Mesenteric fat pad (tissue), 1 donor: Measurements from ENCODE around the gene TXNDC8. TPM values are rescaled to one million over a fixed set of nuclear protein-coding genes. Genes with fewer than 3 reads are reported as not detected.
"Not testable (repeated sequence)": the region's sequence is repeated elsewhere in the genome, so short reads cannot be mapped to it uniquely, and the experiment has no call there.

Experiments used
- DNase-seq: peaks from one replicate; pipeline ENCODE4 v3.0.0-alpha.2; 2020; ENCODE audit warnings: low spot score
- total RNA-seq: library from RNA; stranded (reverse); fragmentation: NEBNext Ultra II Directional; extraction: Animal tissue kit (Norgen Biotek cat#: 25700); gene quantifications from one replicate; pipeline ENCODE4 v1.2.1, GENCODE V29; 2021
- donor health status: DM: yes; HTN: yes; CAD: no.

Gene TXNDC8
- total RNA-seq, 1 donor from 2014 or later, result not detected

DNA sequence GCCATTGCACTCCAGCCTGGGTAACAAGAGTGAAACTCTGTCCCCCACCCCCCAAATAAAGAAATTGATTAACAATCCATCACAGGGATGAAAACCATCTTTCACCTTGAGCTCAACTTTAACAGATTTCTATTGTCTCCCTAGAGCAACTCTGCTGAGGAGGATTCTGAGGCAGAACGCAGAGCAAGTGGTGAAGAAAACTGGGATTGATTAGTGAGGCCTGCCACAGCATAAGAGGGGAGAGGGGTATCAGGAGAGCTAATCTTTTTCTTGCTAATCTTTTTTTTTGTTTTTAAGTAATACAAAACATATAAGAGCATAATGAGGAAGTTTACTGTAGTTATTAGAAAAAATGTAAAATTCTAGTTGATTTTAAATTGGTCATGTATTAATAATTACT, 8.9 kb downstream of the TXNDC8 start:
- DNase-seq, result no peak

DNA sequence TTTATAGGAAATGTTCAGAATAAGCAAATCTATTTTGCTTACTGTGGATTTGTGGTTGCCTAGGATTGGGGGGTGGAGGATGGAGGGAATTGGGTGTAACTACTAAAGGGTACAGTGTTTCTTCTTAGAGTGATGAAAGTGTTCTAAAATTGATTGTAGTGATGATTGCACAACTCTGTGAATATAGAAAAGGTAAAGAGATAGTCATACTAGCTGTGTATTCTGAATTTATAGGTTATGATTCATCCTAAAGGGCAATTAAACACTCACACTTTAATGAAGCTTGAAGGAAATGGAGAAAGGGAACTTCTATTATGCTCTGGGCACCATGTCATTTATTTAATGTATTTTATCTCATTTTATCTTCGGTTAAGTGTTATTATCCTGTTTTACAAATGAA, 9.9 kb downstream of the TXNDC8 start:
- no peak for DNase-seq

DNA sequence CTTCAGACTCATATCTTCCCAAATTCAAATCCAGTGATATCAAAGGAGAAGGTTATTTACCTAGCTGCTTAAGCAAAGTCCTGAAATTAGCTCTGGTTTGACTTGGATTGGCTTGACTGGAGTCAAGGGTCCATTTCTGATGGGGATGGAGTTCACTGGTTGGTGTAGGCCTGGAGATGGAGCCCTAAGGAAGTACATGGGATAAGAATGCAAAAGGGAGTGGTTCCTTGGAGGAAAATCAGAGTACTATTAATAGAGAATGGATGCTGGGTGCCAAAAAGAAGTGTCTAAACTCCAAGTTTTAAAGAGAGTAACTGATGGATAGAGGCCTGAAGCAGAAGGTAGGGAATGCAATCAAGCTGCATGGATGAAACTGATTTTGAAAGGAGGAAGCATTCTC, 13.8 kb downstream of the TXNDC8 start:
- no peak for DNase-seq

DNA sequence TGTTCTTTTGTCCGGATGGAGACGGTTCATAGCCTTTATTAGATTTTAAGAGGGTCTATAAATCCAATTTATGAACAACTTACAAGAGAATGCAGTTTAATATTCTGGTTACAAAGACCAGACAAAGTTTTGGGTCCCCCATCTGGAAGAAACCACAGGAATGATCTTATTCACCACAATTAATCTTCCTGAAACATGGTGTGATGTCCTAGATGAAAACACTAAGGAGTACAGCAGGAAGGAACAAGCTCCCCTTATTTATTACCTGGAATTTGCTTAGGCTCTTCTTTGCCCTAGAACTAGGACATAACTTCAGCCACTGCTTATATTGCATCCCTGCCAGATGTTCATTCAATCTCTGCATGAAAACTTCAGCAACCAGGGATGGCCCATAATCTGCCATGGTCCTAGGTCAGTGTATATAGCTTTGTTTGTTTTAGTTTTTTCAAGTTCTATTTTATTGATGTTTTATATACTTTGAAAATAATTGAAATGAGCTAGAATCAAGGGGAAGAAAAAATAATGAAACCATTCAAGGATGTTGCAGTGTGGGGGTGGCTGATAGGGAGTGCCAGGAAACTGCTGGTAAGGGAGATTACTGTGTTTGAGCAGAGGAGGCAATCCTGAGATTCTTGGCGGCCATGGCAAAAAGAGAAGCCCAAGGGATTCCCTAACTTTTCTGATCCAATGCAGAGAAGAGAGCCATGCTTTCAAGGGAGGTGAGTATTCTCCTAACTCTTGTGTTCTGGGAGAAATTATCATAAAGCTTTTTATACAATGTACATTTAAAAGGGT, 16.8 kb downstream of the TXNDC8 start:
- no peak for DNase-seq

DNA sequence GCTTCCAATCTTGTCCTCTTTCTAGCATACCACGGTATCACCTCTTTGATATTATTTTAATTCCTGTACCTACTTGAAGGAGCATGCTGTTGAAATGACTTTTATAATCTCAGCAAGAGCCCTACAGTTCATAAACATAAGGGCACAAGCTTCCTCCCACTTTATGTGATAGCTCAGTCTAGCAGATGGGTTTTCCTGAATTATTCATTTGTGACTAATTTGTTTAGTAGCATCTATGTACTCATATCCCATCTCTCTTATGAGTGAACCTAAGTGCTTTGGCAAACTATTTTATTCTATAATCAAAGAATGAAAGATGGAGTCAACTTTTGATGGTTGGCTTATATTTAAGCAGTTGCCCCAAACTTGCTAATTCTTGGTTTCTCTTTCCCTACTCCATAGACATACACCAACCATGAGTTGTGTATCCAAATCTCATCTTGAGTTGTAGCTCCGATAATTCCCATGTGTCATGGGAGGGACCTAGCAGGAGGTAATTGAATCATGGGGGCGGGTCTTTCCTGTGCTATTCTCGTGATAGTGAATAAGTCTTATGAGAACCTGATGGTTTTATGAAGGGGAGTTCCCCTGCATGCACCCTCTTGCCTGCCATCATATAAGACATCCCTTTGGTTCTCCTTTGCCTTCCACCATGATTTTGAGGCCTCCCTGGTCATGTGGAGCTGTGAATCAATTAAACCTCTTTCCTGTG, 17.7 kb downstream of the TXNDC8 start:
- DNase-seq, result no peak

DNA sequence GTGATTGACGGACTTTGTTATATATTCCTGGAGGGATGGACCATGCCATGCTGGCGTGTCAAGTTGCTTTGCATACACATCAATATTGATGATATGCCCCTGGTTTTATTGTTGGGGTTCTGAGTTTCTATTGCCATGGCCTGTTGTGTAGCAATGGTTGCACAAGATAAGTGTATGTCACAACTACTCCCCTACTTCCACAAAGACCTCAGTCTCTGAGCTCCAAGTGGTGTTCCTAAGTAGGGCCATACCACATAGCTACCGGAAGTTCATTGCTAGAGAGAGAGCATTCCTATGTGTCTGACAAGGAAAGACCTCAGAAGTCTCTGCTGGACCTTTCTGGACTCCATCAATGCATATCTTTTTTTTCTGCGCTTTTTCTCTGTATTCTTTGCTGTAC, 19.8 kb downstream of the TXNDC8 start:
- DNase-seq, result no peak

DNA sequence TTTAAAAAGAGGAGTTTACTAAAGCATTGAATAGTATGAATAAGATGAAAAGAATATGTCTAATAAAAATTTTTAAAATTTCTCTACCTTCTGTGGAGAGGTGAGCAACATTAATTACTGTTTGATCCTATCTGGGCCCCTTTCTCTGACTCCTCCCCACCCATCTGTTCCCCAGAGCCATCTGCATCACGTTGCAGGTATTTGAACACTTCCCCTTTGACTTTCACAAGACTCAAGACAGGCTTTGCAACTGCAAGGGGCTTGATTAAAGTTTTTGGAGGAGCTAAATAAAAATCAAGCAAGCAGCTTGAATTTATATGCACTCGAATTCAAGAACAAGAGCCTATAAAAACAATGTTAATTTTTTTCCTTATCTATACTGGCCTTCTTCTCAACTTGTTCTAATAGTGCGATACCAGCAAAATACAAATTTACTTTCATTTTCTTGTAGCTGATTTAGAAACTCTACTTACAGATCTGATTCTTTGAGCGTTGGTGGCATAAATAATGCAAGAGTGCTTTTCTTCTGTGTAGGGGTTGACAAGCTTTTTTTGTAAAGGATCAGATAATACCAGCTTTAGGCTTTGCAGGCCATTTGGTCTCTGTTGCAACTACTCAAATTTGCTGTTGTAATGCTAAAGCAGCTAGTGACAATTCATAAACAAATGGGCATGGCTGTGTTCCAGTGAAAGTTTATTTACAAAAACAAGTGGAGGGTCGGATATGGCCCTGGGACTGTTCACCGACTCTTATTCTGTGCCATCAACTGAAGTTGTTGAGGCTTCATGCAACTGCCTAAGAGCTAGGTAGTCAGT, 21.2 kb downstream of the TXNDC8 start:
- no peak for DNase-seq

DNA sequence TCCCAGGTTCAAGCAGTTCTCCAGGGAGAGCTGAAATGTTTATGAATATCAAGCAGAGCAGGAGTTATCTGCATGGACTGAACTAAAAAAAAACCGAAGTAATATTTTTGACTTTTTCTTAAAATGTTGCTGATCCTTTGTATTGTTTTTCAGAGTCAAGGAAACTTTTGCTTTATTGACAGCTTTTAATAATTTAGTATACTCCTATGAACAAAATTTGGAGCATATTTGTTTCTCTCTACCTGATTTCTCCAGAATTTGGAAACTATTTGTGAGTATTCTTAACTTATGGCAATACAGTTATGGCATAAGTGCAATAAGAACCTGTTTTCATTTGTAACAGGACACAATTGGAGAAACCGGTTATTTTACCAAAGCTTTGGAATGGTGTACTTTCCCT, 25.7 kb downstream of the TXNDC8 start:
- DNase-seq, result not testable (repeated sequence)

DNA sequence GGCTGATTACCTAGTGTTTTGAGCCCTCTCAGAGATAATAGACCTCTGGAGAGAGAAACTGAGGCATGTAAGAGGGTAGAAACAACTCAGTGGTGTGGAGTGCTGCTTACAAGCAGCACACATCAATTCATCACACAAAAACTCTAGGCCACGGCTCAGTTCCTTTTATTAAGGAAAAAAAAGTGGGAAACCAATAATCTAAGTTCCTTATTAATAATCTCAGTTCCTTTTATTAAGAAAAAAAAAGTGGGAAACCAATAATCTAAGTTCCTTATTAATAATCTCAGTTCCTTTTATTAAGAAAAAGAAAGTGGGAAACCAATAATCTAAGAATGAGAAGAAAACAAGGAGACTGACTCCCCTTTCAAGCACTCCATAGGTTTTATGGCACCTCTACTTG, 28.0 kb downstream of the TXNDC8 start:
- DNase-seq, result no peak

DNA sequence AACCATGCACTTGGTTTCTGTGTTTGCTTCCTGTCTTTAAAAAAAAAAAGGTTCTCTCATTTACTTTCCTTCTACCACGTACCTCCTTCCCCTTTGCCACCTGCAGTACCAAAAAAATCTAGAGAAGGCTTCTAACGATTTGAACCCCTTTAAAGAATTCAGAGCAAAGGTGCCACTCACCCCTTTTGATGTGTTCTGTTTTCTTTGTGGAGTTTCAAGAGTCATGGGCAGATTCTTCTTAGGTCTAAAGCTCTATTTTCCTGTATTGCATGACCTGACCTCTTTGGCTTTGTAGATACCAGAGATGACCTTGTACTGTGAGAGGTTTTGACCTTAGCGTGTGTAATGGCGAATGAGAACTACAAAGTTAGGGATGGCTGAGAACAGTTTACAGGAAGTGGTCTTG, 29.0 kb downstream of the TXNDC8 start:
- no peak for DNase-seq

DNA sequence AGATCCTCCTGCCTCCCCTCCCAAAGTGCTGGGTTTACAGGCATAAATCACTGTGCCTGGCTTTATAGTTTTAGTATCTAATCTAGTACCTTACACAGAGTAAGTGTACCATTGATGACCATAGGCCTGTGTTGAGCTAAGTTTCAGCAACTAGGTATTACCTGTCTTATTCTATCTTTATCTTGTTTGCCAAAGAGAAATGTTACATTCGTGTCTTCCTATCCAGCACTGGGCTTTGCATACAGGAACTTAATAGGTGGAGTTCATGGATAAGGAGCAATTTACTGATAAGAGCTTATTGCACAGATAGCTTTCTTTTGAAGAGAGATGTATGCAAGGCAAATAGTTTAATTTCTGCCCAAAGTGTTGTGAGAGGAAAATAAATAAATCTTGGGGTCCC, 30.5 kb downstream of the TXNDC8 start:
- DNase-seq, result no peak

DNA sequence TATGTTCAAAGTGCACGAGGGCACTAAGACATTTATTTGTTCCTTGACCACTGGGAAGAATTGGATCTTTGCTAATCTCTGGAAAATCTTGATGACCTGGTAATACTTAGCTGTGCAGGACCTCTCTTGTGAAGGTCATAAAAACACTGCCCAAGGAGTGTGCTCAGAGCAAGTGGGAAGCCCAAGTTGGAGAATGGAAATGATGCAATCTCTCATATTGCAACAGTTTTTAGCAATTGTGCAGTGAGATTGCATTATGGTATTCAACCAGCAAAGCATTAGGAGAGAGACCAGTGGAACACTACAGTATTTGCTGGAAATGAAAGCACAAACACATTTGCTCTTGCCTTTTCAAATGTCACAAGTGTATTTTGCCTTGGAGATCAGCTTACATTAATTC, 34.5 kb downstream of the TXNDC8 start:
- no peak for DNase-seq

DNA sequence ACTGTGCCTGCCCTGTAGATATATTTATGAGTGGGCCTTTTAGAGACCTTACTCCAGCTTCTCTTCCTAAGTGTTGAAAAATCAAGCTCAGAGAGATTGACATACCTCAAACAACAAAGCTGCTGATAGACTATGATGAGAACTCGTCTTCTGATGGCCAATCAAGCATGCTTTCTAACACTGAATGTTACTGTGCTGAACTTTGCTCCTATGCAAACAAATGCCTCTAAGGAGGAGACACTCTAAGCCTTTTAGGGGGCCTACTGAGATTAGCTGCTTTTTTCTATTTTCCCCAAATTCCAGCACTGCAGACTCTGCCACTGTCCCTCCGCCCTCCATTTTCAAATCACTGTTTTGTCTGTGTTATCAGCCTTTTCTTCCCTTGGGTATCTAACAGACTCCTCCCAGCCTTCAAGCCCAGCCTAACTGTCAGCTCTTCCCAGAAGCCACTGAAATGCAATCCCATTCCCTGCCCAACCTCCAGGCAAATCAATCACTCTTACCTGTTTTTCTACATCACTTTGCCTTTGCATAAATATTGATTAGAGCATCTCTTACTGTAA, 39.5 kb downstream of the TXNDC8 start:
- no peak for DNase-seq

DNA sequence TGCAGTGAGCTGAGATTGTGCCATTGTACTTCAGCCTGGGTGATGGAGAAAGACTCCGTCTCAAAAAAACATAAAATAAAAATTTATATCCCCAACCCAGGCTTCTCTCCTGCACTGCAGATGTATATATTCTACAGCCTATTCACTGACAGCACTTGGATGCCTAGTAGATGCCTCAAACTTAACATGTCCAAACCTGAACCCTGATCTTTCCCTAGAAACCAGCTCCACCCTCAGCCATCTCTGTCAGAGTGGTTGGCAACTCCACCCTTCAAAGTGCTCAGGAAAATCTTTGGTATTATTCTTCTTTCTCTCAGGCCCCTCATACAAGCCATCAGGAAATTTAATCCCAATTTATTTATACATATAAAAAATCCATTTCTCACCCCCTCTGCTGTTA, 44.4 kb downstream of the TXNDC8 start:
- no peak for DNase-seq

DNA sequence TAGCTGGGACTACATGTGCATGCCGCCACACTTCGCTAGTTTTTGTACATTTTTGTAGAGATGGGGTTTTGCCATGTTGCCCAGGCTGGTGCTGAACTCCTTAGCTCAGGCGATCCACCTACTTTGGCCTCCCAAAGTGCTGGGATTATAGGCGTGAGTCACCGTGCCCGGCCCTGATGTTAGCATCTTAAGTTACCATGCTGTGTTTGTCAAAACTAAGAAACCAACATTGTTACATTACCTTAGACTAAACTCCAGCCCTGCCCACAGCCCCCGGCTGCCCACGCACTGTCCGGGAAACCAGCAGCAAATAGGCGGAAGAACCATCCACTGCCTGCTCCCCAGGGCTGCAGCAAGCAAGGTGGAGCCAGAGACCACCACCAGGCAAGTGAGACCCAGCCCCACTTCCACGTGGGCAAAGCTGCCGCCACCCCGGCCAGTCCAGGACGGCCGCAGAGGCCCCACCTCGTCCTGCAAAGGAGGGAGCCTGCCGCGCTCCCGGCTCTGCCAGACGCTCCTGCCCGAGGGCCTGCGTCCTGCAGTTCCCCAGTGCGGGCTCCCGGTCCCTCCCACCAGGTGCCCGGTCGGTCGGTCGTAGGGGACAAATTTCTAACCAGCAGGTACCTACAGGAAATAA, 45.6 kb downstream of the TXNDC8 start:
- no peak for DNase-seq

DNA sequence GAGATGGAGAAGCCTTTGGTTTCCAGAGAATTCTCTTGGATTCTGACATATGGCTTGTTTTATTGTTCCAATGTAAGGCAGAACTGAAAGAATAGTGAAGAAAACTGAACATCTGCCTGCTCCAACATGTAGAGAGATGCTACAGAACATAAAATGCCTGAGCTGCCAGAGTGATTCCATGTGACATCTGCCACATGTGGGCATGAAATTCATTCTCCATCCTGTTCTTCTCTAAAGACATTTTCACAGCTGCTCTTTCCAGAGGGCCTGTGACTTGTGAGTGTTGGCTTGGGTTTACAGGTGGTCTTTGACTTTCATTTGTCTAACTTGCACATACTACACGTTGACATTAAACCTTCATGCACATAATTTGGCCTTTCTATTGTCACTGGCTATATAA, 47.7 kb downstream of the TXNDC8 start:
- no peak for DNase-seq

DNA sequence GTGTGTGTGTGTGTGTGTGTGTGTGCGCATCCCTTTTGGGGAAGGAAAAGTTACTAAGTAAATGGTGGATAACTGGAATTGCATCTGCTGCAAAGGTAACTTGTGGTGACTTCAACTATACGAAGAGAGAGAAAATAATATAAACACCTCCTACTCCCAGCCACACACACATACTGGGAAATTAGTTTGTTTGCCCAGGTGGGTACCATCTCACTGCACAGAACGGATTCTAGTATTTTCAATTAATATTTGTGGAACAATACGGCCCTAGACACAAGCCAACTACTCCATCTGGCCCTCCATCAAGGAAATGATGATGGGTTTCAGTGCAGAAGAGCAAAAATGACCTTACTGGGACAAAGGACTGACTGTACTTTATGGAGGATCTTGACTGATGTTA, 49.2 kb downstream of the TXNDC8 start:
- no peak for DNase-seq

DNA sequence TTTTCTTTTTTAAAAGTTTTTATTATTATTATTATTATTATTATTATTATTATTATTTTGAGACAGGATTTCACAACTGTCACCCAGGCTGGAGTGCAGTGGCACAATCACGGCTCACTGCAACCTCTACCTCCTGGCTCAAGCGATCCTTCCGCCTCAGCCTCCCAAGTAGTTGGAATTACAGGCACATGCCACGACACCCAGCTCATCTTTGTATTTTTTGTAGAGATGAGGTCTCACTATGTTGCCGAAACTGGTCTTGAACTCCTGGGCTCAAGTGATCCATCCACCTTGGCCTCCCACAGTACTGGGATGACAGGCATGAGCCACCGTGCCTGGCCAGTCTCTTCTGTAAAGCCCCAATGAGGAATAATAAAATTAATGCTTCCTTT, 50.4 kb downstream of the TXNDC8 start:
- no peak for DNase-seq

DNA sequence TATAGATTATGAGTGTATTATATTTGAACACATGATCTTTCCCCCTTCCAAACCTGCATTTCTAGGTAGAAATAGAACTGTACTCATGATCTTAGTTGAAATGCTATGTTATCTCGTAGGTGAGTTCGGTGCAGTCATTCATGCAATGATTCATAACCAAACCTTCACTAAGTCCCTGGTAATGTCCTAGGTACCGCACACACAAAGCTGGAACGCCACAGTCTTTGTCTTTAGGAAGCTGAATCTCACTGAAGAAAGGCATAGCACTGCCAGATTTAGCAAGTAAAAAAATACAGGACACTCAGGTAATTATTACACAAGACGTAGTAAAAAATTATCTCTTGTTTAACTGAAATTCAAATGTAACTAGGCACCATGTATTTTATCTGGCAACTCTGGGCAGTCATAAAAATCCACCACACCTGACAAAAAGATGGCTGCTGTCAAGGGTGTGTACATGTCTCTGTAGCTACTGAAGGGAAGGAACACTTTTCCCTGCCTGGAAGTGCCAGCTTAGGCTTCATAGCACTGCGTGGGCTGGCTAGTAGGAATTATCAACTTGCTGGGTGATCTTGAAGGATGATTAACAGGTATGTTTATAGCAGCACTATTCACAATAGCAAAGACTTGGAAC, 53.3 kb downstream of the TXNDC8 start:
- DNase-seq, result no peak

DNA sequence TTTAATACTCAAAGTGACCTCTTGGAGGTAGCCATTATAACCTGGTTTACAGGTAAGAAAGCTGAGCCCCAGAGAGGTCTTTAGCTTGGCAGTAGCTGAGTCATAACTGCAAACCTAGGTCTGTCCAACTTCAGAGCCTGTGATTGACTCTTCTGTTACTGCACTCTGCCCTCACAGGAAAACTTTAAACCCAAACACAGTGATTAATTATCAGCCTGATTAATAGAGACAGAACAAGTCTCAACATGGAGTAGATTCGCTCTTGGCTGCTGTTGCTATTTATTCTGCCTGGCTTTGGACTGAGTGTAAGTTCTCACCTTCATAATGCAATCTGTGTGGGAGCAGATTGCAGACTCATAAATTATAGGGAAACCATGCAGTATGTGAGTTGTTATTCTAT, 53.9 kb downstream of the TXNDC8 start:
- DNase-seq, result no peak

DNA sequence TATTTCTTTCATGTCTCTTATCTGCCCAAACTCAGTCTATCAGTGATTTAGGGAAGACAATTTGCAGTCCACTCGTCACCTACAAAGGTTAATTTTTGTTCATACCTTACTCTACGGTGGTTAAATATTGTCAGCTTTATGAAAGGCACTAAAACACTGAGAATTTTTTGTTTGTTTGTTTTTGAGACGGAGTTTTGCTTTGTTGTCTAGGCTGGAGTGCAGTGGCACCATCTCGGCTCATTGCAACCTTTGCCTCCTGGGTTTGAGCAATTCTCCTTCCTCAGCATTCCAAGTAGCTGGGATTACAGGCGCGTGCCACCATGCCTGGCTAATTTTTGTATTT, 55.0 kb downstream of the TXNDC8 start:
- no peak for DNase-seq
